Nephron (organoid): Measurements from ENCODE around the gene AOPEP.

ENCODE experiments used
- H3K27ac Mint-ChIP-seq, 3 experiments: 2 replicates each; pipeline ENCODE4 v1.8.0; 2020; ENCODE audit warnings: mixed read lengths in 3 of 3, mild to moderate bottlenecking in 2 of 3, moderate library complexity in 1 of 3
- H3K27me3 Mint-ChIP-seq: 2 replicates; pipeline ENCODE4 v1.8.0; 2021; ENCODE audit warnings: low read depth, mild to moderate bottlenecking, moderate library complexity, mixed read lengths
- H3K36me3 Mint-ChIP-seq: 2 replicates; pipeline ENCODE4 v1.8.0; 2020; ENCODE audit warnings: low read depth, mixed read lengths
- H3K4me1 Mint-ChIP-seq: 2 replicates; pipeline ENCODE4 v1.8.0; 2020; ENCODE audit warnings: mixed read lengths
- H3K4me3 Mint-ChIP-seq, 3 experiments: 2 replicates each; pipeline ENCODE4 v1.8.0; 2020; ENCODE audit warnings: mild to moderate bottlenecking in 3 of 3, mixed read lengths in 3 of 3, moderate library complexity in 2 of 3
- H3K9me3 Mint-ChIP-seq: 2 replicates; pipeline ENCODE4 v1.8.0; 2020; ENCODE audit warnings: mixed read lengths
- CTCF ChIP-seq, 3 experiments: fragments of 200-600 bp; sonication (generic); IDR thresholded peaks; one replicate each; pipeline ENCODE4 v1.5.0; 2021; ENCODE audit warnings: antibody characterized with exemption in 3 of 3; ENCODE audit not compliant: unreplicated experiment in 3 of 3

The AOPEP gene

GRCh38 chr9:94912700-94913249 lies 186.3 kb downstream of the AOPEP start:
- Mint-ChIP-seq H3K4me1 (peaks cover 76% of the 10 kb centered on the region), H3K4me3 (no peak overlapping the region), H3K27me3 (peaks cover 3% of the 10 kb centered on the region), H3K9me3 (no peaks in the 10 kb centered on the region), H3K36me3 (no peaks in the 10 kb centered on the region), H3K27ac (peak overlapping the region in 1 of 3 experiments; percentile 40)
- no peak for TF ChIP-seq CTCF (IDR thresholded peaks at IDR 0.05; ENCODE audit: unreplicated experiment in 3 of 3)

- H3K4me1 Mint-ChIP-seq = peaks cover 70% of the 10 kb centered on the region
- H3K36me3 Mint-ChIP-seq = no peaks in the 10 kb centered on the region
- peaks cover 3% of the 10 kb centered on the region for H3K27me3 Mint-ChIP-seq
- H3K9me3 Mint-ChIP-seq = no peaks in the 10 kb centered on the region
- no peak for TF ChIP-seq CTCF (IDR thresholded peaks at IDR 0.05; ENCODE audit: unreplicated experiment in 3 of 3)
- H3K27ac Mint-ChIP-seq = peak overlapping the region in 2 of 3 experiments; percentile 44 to 83
- H3K4me3 Mint-ChIP-seq = no peak overlapping the region
These were observed 187.1 kb downstream of the AOPEP start for GRCh38 chr9:94913550-94913949.

- no peaks in the 10 kb centered on the region for H3K36me3 Mint-ChIP-seq
- H3K4me3 Mint-ChIP-seq = no peak overlapping the region
- H3K27ac Mint-ChIP-seq = peak overlapping the region; percentile 1 to 50 (median 25)
- no peak for TF ChIP-seq CTCF (IDR thresholded peaks at IDR 0.05; ENCODE audit: unreplicated experiment in 3 of 3)
- H3K4me1 Mint-ChIP-seq = peaks cover 72% of the 10 kb centered on the region
- peaks cover 10% of the 10 kb centered on the region for H3K27me3 Mint-ChIP-seq
- no peaks in the 10 kb centered on the region for H3K9me3 Mint-ChIP-seq
These were observed 189.3 kb downstream of the AOPEP start for GRCh38 chr9:94915476-94916450.

- no peak overlapping the region for H3K4me3 Mint-ChIP-seq
- peaks cover 78% of the 10 kb centered on the region for H3K4me1 Mint-ChIP-seq
- H3K9me3 Mint-ChIP-seq = no peaks in the 10 kb centered on the region
- H3K36me3 Mint-ChIP-seq = no peaks in the 10 kb centered on the region
- TF ChIP-seq CTCF (IDR thresholded peaks at IDR 0.05; ENCODE audit: unreplicated experiment in 3 of 3) = no peak
- H3K27ac Mint-ChIP-seq = peak overlapping the region in 2 of 3 experiments; percentile 8 to 36
- peaks cover 8% of the 10 kb centered on the region for H3K27me3 Mint-ChIP-seq
These were observed 190.5 kb downstream of the AOPEP start for GRCh38 chr9:94916956-94917355.

GRCh38 chr9:94918038-94918753 lies 191.7 kb downstream of the AOPEP start:
- Mint-ChIP-seq H3K4me1 (peaks cover 78% of the 10 kb centered on the region), H3K27ac (peak overlapping the region in 2 of 3 experiments; percentile 8 to 45), H3K36me3 (no peaks in the 10 kb centered on the region), H3K4me3 (no peak overlapping the region), H3K9me3 (no peaks in the 10 kb centered on the region), H3K27me3 (peaks cover 8% of the 10 kb centered on the region)
- no peak for TF ChIP-seq CTCF (IDR thresholded peaks at IDR 0.05; ENCODE audit: unreplicated experiment in 3 of 3)
